RWPE1 (cell line): ENCODE measurements around the gene TECPR2.

Experiments
- CTCF ChIA-PET: fragments of 350-600 bp; sonication (Branson Sonifier 250); formaldehyde crosslinking; extraction: SDS; loops from one replicate; lab custom pipeline; 2021; lab: Yijun Ruan, JAX
- POLR2A ChIA-PET: fragments of 400-600 bp; formaldehyde crosslinking; extraction: SDS; loops from one replicate; lab custom pipeline; 2020; ENCODE audit warnings: antibody characterized with exemption; ENCODE audit not compliant: low non-redundant PET; lab: Yijun Ruan, JAX
- DNase-seq: peaks from one replicate; pipeline ENCODE4 v3.0.0; 2012; ENCODE audit warnings: low spot score
- H3K27ac ChIP-seq: fragments of 450-650 bp; 2 replicates; pipeline ENCODE4 v1.5.1; 2017
- TF ChIP-seq, protein P1 (sequence below): fragments of 450-650 bp; conservative IDR thresholded peaks from 2 replicates; pipeline ENCODE4 v1.5.1; 2017; ENCODE audit warnings: low read depth, mild to moderate bottlenecking

TECPR2 gene

DNA sequence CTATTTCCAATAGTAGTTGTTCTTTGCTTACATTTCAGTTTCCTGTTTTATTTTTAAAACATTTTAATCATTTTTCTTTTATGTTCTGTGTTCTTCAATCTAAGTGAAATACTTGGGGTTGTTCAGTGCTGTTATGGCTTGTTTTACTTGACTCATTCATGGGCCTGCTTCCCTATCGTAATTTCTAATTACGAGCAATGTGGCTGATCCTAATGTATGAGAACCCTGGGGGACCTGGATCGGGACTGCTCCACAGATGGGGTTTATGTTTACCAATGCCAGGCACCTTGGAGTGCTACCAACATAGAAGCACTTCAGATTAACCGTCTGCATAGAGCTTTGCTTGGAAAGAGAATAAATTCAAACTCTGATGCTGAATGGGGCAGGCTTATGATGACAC lies 29.8 kb downstream of the TECPR2 start:
- H3K27ac ChIP-seq, result no peak overlapping the region
- DNase-seq, result no peak
- TF ChIP-seq, protein P1, sequence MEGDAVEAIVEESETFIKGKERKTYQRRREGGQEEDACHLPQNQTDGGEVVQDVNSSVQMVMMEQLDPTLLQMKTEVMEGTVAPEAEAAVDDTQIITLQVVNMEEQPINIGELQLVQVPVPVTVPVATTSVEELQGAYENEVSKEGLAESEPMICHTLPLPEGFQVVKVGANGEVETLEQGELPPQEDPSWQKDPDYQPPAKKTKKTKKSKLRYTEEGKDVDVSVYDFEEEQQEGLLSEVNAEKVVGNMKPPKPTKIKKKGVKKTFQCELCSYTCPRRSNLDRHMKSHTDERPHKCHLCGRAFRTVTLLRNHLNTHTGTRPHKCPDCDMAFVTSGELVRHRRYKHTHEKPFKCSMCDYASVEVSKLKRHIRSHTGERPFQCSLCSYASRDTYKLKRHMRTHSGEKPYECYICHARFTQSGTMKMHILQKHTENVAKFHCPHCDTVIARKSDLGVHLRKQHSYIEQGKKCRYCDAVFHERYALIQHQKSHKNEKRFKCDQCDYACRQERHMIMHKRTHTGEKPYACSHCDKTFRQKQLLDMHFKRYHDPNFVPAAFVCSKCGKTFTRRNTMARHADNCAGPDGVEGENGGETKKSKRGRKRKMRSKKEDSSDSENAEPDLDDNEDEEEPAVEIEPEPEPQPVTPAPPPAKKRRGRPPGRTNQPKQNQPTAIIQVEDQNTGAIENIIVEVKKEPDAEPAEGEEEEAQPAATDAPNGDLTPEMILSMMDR, result no peak
- POLR2A ChIA-PET, result no interaction called here
- CTCF ChIA-PET, result no interaction called here

GRCh38 chr14:102394717-102395375 lies 32.1 kb downstream of the TECPR2 start:
- CTCF ChIA-PET, result no interaction called here
- POLR2A ChIA-PET, result no interaction called here
- TF ChIP-seq, protein P1, result no peak
- DNase-seq, result no peak
- no peak overlapping the region for H3K27ac ChIP-seq

DNA sequence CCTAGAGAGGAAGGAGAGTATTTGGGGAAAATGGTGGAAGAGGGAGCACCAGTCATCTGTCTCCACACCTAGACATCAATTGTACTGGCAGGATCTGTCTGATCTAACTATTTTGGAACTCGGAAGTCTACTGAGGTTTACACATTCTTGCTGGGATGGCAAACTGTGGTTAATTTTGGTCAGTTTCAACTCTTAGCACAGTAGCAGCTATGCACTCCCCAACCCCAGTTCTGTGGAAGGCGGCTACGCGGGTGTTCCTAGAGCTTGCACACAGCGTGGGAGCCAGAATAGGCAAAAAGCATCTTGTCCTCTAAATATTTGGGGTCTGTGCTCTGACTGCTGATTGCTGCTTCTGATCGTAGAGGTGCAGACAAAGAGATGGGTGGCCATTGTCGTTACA lies 33.8 kb downstream of the TECPR2 start:
- POLR2A ChIA-PET, result no interaction called here
- CTCF ChIA-PET, result interaction anchor here (0.6 kb wide), 1 partner anchor 198 kb away, joined by 4 read pairs; no protein-coding TSS in a partner anchor
- no peak overlapping the region for H3K27ac ChIP-seq
- TF ChIP-seq, protein P1, result no peak
- no peak for DNase-seq

- POLR2A ChIA-PET, result no interaction called here
- DNase-seq, result no peak
- CTCF ChIA-PET, result no interaction called here
Measured at GRCh38 chr14:102403028-102403427, 40.3 kb downstream of the TECPR2 start.

GRCh38 chr14:102407258-102407657 lies 44.5 kb downstream of the TECPR2 start:
- CTCF ChIA-PET, result interaction anchor here (0.6 to 0.7 kb wide), 2 partner anchors 43 to 155 kb away, joined by 3 to 7 read pairs; no protein-coding TSS in a partner anchor
- no peak for DNase-seq
- POLR2A ChIA-PET, result no interaction called here
- no peak overlapping the region for H3K27ac ChIP-seq
- TF ChIP-seq, protein P1, result no peak

More at GRCh38 chr14:102403028-102403427, 40.3 kb downstream of the TECPR2 start:
- TF ChIP-seq, protein P1, result no peak
- H3K27ac ChIP-seq, result no peak overlapping the region

DNA sequence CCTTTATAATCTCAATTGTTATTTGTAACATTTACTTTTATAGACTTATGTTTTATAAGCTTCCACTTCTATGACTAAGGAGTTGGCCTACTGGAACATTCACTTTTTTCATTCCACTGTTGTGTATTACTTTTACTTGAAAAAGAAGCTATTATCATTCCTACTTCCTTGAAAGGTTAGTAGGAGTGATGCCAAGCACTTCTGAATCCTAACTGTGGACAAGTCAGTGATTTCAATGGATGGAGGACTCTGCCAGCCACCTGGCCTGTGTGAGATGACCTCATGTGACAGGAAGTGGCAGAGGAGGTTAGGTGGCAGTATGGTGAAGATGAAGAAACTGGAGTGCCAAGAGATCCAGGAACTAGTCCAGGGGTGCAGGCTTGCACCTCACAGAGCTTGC lies 46.0 kb downstream of the TECPR2 start:
- TF ChIP-seq, protein P1, result no peak
- DNase-seq, result no peak
- no peak overlapping the region for H3K27ac ChIP-seq
- POLR2A ChIA-PET, result no interaction called here
- CTCF ChIA-PET, result interaction anchor here (0.8 to 1.3 kb wide), 2 partner anchors 29 to 395 kb away, joined by 3 to 5 read pairs; no protein-coding TSS in a partner anchor
